ENCODE data around the gene ZBTB47. TPM values are rescaled to one million over a fixed set of nuclear protein-coding genes. Genes with fewer than 3 reads are reported as not detected.

The ZBTB47 gene
- total RNA-seq, 1 donor from 2014 or later: 28.1 TPM

GRCh38 chr3:42667096-42667522 is 13.6 kb downstream of the ZBTB47 start:
- no peak for ATAC-seq
- no peak for TF ChIP-seq CTCF (IDR thresholded peaks at IDR 0.05)
- peaks cover 8% of the 10 kb centered on the region for H3K4me1 ChIP-seq
- H3K27ac ChIP-seq: no peak overlapping the region
- no peaks in the 10 kb centered on the region for H3K27me3 ChIP-seq
- no peak overlapping the region for H3K4me3 ChIP-seq
- intact Hi-C loops (cut with DNase I): no loop called here
- no peak for DNase-seq
- H3K9me3 ChIP-seq: no peaks in the 10 kb centered on the region
- H3K36me3 ChIP-seq: no peaks in the 10 kb centered on the region

- no peak for TF ChIP-seq CTCF (IDR thresholded peaks at IDR 0.05)
- Histone ChIP-seq H3K9me3 (no peaks in the 10 kb centered on the region), H3K36me3 (no peaks in the 10 kb centered on the region), H3K4me3 (no peak overlapping the region), H3K4me1 (peaks cover 8% of the 10 kb centered on the region), H3K27me3 (no peaks in the 10 kb centered on the region), H3K27ac (no peak overlapping the region)
- DNase-seq (no peak), ATAC-seq (no peak)
- intact Hi-C loops (cut with DNase I): no loop called here
Measured at GRCh38 chr3:42667523-42668412, 14.3 kb downstream of the ZBTB47 start.

- TF ChIP-seq CTCF (IDR thresholded peaks at IDR 0.05): no peak
- Histone ChIP-seq H3K27ac (no peak overlapping the region), H3K9me3 (no peaks in the 10 kb centered on the region), H3K4me1 (peaks cover 8% of the 10 kb centered on the region), H3K4me3 (no peak overlapping the region), H3K27me3 (no peaks in the 10 kb centered on the region), H3K36me3 (no peaks in the 10 kb centered on the region)
- ATAC-seq (no peak), DNase-seq (no peak)
- intact Hi-C loops (cut with DNase I): no loop called here
Measured at GRCh38 chr3:42668413-42668760, 14.9 kb downstream of the ZBTB47 start.

- no peaks in the 10 kb centered on the region for H3K27me3 ChIP-seq
- intact Hi-C loops (cut with DNase I): no loop called here
- TF ChIP-seq CTCF (IDR thresholded peaks at IDR 0.05): no peak
- H3K27ac ChIP-seq: no peak overlapping the region
- H3K4me1 ChIP-seq: peaks cover 8% of the 10 kb centered on the region
- ATAC-seq: no peak
- no peak overlapping the region for H3K4me3 ChIP-seq
- H3K36me3 ChIP-seq: no peaks in the 10 kb centered on the region
- H3K9me3 ChIP-seq: no peaks in the 10 kb centered on the region
- no peak for DNase-seq
Measured at GRCh38 chr3:42668793-42669217, 15.3 kb downstream of the ZBTB47 start.

GRCh38 chr3:42670051-42670576 is 16.6 kb downstream of the ZBTB47 start:
- H3K27ac ChIP-seq: no peak overlapping the region
- no peaks in the 10 kb centered on the region for H3K27me3 ChIP-seq
- peaks cover 8% of the 10 kb centered on the region for H3K4me1 ChIP-seq
- intact Hi-C loops (cut with DNase I): no loop called here
- no peak for TF ChIP-seq CTCF (IDR thresholded peaks at IDR 0.05)
- DNase-seq (no peak), ATAC-seq (no peak)
- no peaks in the 10 kb centered on the region for H3K36me3 ChIP-seq
- no peak overlapping the region for H3K4me3 ChIP-seq
- no peaks in the 10 kb centered on the region for H3K9me3 ChIP-seq
